PC-9 (cell line): ENCODE measurements around the gene DLGAP3. TPM values are rescaled to one million over a fixed set of nuclear protein-coding genes. Genes with fewer than 3 reads are reported as not detected.

Experiments used
- BruUV-seq: library from RNA; stranded (reverse); fragments of 400-500 nt; replicated peaks from 2 replicates; lab custom pipeline; 2021; lab: Mats Ljungman, UMichigan
- CTCF ChIA-PET: fragments of 300-600 bp; sonication (Branson Sonifier 250); formaldehyde crosslinking; loops from one replicate; lab custom pipeline; 2022; ENCODE audit warnings: antibody characterized with exemption; lab: Charles Lee
- POLR2A ChIA-PET: fragments of 300-600 bp; sonication (Branson Sonifier 250); formaldehyde crosslinking; loops from one replicate; lab custom pipeline; 2022; ENCODE audit warnings: antibody characterized with exemption; ENCODE audit not compliant: unreplicated experiment; lab: Charles Lee
- DNase-seq, 2 experiments: peaks; one replicate each; pipeline versions ENCODE4 v3.0.0 to v3.0.0-alpha.2; 2015 to 2022; ENCODE audit warnings: mixed read lengths in 1 of 2
- H2AFZ ChIP-seq: fragments of 200-600 bp; sonication (generic); 2 replicates; pipeline ENCODE4 v1.8.1; 2017; ENCODE audit warnings: antibody characterized with exemption
- H3F3A ChIP-seq: fragments of 200-600 bp; sonication (generic); 2 replicates; pipeline ENCODE4 v1.8.1; 2017; ENCODE audit warnings: antibody characterized with exemption, mild to moderate bottlenecking, low read depth; ENCODE audit not compliant: insufficient read depth
- H3K27ac ChIP-seq: fragments of 200-600 bp; sonication (generic); 2 replicates; pipeline ENCODE4 v1.6.1; 2016; ENCODE audit warnings: mixed run types
- H3K27me3 ChIP-seq: fragments of 200-600 bp; sonication (generic); 2 replicates; pipeline ENCODE4 v1.6.1; 2016; ENCODE audit warnings: low read depth, mixed run types; ENCODE audit not compliant: insufficient read depth
- H3K36me3 ChIP-seq: fragments of 200-600 bp; sonication (generic); 2 replicates; pipeline ENCODE4 v1.6.1; 2016; ENCODE audit warnings: low read depth, mixed run types
- H3K4me1 ChIP-seq: fragments of 200-600 bp; sonication (generic); replicated peaks from 2 replicates; pipeline ENCODE4 v1.6.1; 2016; ENCODE audit warnings: mixed run types; ENCODE audit not compliant: insufficient read depth
- H3K4me2 ChIP-seq: fragments of 200-600 bp; sonication (generic); 2 replicates; pipeline ENCODE4 v1.6.1; 2017; ENCODE audit warnings: mixed run types
- H3K4me3 ChIP-seq: fragments of 200-600 bp; sonication (generic); 2 replicates; pipeline ENCODE4 v1.6.1; 2016; ENCODE audit warnings: mixed run types
- H3K79me2 ChIP-seq: fragments of 200-600 bp; sonication (generic); 2 replicates; pipeline ENCODE4 v1.6.1; 2017; ENCODE audit warnings: low read depth, mixed run types
- H3K9me2 ChIP-seq: fragments of 200-600 bp; sonication (generic); 2 replicates; pipeline ENCODE4 v1.8.1; 2017; ENCODE audit warnings: mild to moderate bottlenecking; ENCODE audit not compliant: insufficient read depth
- H3K9me3 ChIP-seq: fragments of 200-600 bp; sonication (generic); 2 replicates; pipeline ENCODE4 v1.8.1; 2016; ENCODE audit warnings: low read depth; ENCODE audit not compliant: insufficient read depth
- H4K20me1 ChIP-seq: fragments of 200-600 bp; sonication (generic); 2 replicates; pipeline ENCODE4 v1.8.1; 2017; ENCODE audit not compliant: insufficient read depth
- CTCF ChIP-seq: fragments of 200-600 bp; sonication (generic); conservative IDR thresholded peaks from 2 replicates; pipeline ENCODE4 v1.6.1; 2017; ENCODE audit warnings: mixed run types, antibody characterized with exemption, mild to moderate bottlenecking, moderate library complexity
- EZH2 ChIP-seq: fragments of 200-600 bp; sonication (generic); IDR thresholded peaks from 2 replicates; pipeline ENCODE4 v1.8.0; 2017; ENCODE audit warnings: antibody characterized with exemption, low read depth
- intact Hi-C: fragments of 100-400 bp; cut with micrococcal nuclease; formaldehyde crosslinking; loops from one replicate; pipeline ENCODE4 v1.10.0; 2022; ENCODE audit not compliant: unreplicated experiment
- total RNA-seq: library from RNA; stranded (reverse); gene quantifications from 2 replicates; pipeline ENCODE4 v1.2.3, GENCODE V29; 2021

DLGAP3 gene
- total RNA-seq, 1 experiment from 2014 or later = not detected

GRCh38 chr1:34842073-34842472, 87.4 kb downstream of the DLGAP3 start:
- Histone ChIP-seq H3K9me3 (no peaks in the 10 kb centered on the region), H2AFZ (no peak overlapping the region), H3K79me2 (no peaks in the 10 kb centered on the region), H3K4me2 (no peak overlapping the region), H3K27me3 (no peaks in the 10 kb centered on the region), H3K36me3 (no peaks in the 10 kb centered on the region), H3K4me1 (peaks cover 16% of the 10 kb centered on the region), H4K20me1 (no peaks in the 10 kb centered on the region; the same call in 1 of the 2 replicates), H3K9me2 (no peaks in the 10 kb centered on the region), H3K27ac (no peak overlapping the region), H3F3A (no peaks in the 10 kb centered on the region), H3K4me3 (no peak overlapping the region)
- no TSS peak for BruUV-seq
- POLR2A ChIA-PET = interaction anchor here (0.6 kb wide), 1 partner anchor 18 kb away, joined by 3 read pairs; the partner anchor contains the start of gene SMIM12
- intact Hi-C loops = no loop called here
- DNase-seq = no peak
- TF ChIP-seq CTCF (no peak), EZH2 (no peak)
- CTCF ChIA-PET = no interaction called here

- no peaks in the 10 kb centered on the region for H3K27me3 ChIP-seq
- peaks cover 16% of the 10 kb centered on the region for H3K4me1 ChIP-seq
- no peak overlapping the region for H3K4me3 ChIP-seq
- H3K9me3 ChIP-seq = no peaks in the 10 kb centered on the region
- intact Hi-C loops = no loop called here
- no peak overlapping the region for H2AFZ ChIP-seq
- H3K4me2 ChIP-seq = no peak overlapping the region
- H3K36me3 ChIP-seq = no peaks in the 10 kb centered on the region
- no peaks in the 10 kb centered on the region for H3F3A ChIP-seq
- H4K20me1 ChIP-seq = no peaks in the 10 kb centered on the region; the same call in 1 of the 2 replicates
- no TSS peak for BruUV-seq
- TF ChIP-seq CTCF (no peak), EZH2 (no peak)
- H3K79me2 ChIP-seq = no peaks in the 10 kb centered on the region
- no peak overlapping the region for H3K27ac ChIP-seq
- H3K9me2 ChIP-seq = no peaks in the 10 kb centered on the region
- DNase-seq = no peak
- ChIA-PET CTCF (no interaction called here), POLR2A (no interaction called here)
Measured at GRCh38 chr1:34840426-34840825, 89.0 kb downstream of the DLGAP3 start.

GRCh38 chr1:34839526-34840305, 89.7 kb downstream of the DLGAP3 start:
- intact Hi-C loops = no loop called here
- Histone ChIP-seq H3K9me2 (no peaks in the 10 kb centered on the region), H3K27ac (no peak overlapping the region), H3K9me3 (no peaks in the 10 kb centered on the region), H3K4me2 (no peak overlapping the region), H3F3A (no peaks in the 10 kb centered on the region), H2AFZ (no peak overlapping the region), H3K4me3 (no peak overlapping the region), H3K36me3 (no peaks in the 10 kb centered on the region), H4K20me1 (no peaks in the 10 kb centered on the region; the same call in 1 of the 2 replicates), H3K79me2 (no peaks in the 10 kb centered on the region), H3K27me3 (no peaks in the 10 kb centered on the region), H3K4me1 (peaks cover 12% of the 10 kb centered on the region)
- CTCF ChIA-PET = no interaction called here
- DNase-seq = no peak
- POLR2A ChIA-PET = no interaction called here
- BruUV-seq = no TSS peak
- no peak for TF ChIP-seq EZH2
- TF ChIP-seq CTCF = no peak
